ENCODE results near the gene SHISA8. TPM values are rescaled to one million over a fixed set of nuclear protein-coding genes. Genes with fewer than 3 reads are reported as not detected.
"Not testable (repeated sequence)": the region's sequence is repeated elsewhere in the genome, so short reads cannot be mapped to it uniquely, and the experiment has no call there.

SHISA8 gene
- not detected in 2 replicates for total RNA-seq (2014; rRNA removed)
- not detected for polyA plus RNA-seq (2012)

DNA sequence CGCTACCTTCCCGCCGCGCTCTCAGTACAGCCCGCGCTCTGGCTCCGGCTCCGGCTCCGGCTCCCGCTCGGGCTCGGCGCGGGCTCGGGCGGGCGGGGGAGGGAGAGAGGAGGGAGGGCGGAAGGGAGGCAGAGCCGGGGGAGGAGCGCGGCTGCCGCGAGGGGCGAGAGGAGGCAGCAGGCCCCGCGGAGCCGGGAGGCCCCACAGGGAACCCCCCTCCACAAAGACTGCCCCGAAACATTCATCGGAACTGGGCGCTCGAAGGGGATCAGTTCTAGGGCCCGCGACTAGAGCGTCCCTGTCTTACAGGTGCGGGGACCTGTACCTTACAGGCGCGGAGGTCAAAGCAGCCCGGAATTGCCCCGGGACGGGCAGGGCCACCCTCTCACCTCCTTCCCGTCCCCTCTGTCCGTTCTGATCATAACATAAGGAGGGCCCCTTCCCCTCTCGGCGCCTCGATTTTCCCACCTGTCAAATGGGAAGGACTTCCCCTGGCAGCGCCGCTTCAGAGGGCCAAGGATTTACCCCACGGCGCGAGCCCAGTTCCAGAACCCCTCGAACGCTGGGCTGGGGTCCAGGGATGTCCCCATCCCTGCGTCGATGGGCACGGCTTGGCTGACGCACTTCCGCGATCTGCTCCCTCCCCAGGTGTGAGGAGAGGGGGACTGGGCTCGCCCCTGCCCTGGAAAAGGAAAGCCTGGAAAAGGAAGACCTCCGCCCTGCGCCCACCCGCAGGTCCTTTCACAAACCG is at the start of gene SHISA8:
SHISA8 (minus strand) TSS at position 40 of the 751 bp plus-strand sequence. CDS start 407 bp downstream, outside the sequence.
- no peak for DNase-seq (ENCODE audit: low read depth)

DNA sequence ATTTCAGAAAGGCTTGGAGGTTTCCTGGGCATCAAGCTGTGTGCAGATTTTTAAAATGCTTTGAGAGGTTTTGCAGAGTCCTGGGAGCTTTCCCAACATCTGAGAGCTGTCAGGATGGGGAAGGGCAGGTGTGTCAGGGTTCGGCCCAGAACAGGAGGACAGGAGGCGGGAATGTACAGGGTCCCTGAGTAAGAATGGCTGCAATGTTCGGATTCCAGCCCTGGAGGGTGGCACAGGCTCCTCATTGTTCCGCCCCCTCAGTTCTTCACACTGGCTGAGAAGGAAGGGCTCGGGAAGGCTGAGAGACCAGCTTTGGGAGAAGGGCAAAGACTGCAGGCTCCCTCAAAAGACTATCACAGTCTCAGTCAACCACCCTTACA is 49.2 kb upstream of the SHISA8 start:
- DNase-seq (ENCODE audit: low read depth), result no peak

DNA sequence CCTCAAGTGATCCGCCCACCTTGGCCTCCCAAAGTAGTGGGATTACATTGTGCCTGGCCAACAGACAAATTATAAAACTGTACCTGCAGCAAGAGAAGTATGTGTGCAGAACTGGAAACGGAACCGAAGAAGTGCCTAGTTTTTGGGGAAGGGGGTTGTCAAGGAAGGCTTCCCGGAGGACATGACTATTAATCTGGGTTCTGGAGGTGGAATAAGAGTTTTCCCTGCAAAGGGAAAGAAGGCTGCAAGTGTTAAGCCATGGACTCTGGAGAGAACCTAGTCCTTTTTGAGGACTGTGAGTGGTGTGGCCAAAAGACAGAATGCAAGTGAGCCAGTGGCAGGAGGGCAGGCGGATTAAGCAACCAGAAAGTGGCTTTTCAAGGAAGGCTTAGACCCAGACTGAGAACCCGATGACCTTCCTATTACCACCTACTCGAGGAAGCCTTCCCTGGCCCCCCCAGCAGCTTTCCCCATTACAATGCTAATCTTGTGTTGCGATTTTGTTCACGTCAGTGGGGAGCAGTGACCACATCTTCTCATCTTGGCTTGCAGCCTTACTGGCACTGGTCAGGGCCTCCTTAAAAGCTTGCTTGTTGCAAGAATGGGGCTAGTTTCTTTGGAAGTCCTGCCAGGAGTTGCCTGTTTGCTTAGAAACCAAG is 48.7 kb upstream of the SHISA8 start:
- no peak for DNase-seq (ENCODE audit: low read depth)

DNA sequence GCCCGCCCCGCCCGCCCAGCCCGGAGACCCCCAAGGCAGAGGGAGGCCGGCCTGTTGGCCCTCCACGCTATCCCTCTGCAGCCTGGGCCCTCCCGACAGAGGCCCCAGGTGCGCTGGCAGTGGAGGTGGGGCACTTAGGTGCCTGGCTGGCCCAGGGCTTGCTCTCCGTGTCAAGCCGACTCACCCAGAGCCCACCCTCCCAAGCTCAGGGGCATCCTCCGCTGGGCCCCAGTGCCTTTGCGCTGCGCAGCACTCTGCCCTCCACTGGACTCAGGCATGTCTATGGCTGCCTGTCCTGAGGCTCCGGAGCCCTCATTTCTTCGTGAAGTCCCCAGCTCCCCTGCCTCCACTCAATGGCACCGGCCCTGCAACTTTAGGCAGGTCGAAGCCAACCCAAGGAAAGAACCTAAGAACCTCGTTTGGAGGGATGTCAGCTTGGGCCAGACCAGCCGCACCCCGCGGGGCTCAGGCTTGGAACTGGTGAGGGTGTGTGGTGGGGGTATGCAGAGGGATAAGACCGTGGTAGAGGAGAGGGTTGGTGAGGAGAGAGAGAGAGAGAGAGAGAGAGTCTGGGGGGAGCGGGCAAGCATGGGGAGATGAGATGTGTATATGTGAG is 43.2 kb upstream of the SHISA8 start:
- DNase-seq (ENCODE audit: low read depth), result no peak

DNA sequence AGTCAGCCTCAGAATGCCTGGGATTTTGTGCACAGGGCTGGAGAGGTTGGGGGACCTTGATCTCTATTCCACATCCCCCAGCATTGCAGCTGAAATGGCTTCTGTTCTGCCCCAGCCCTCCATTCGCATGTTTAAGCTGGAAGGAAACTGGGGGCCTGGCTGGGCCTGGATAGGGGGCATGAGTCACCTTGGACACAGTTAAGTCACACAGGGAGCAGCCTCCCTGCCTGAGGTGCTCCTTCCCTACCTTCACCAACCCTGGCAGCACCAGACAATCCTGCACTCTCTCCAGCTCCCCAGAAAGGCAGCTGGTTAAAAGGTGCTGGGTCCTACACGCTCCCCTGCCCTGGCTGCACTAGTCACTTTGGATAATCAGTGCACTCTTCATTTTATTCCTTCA is 37.8 kb upstream of the SHISA8 start:
- DNase-seq (ENCODE audit: low read depth), result no peak

DNA sequence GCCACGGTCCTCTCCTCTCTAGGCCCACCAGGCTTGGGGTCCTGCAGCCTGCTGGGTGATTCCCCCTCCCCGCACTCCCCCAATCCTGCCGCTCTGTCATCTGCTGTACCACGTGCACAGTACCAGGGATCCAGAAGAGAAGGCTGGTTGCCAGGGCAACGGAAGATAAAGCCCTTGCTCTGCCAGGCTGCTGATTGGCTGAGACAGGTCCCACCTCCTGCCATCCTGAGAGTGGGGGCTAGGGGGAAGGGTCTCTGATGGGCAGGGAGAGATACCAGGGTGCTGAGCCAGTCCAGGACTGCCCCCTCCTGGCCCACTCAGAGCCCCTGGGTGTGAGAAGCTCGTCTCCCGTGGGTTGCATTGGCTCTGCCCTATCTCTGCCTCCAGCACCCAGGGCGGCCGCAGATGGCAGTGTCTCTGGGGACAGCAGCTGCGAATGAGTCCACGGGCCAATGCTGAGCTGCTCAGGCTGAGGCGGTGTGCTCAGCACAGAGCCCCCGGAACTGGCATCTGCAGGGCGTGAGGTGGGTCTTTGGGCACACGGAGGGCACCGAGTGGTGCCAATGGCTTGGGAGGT is 37.1 kb upstream of the SHISA8 start, which contains the start of gene SMIM45:
SMIM45 (plus strand) TSS at position 253 of the 577 bp plus-strand sequence.
- DNase-seq (ENCODE audit: low read depth), result no peak

DNA sequence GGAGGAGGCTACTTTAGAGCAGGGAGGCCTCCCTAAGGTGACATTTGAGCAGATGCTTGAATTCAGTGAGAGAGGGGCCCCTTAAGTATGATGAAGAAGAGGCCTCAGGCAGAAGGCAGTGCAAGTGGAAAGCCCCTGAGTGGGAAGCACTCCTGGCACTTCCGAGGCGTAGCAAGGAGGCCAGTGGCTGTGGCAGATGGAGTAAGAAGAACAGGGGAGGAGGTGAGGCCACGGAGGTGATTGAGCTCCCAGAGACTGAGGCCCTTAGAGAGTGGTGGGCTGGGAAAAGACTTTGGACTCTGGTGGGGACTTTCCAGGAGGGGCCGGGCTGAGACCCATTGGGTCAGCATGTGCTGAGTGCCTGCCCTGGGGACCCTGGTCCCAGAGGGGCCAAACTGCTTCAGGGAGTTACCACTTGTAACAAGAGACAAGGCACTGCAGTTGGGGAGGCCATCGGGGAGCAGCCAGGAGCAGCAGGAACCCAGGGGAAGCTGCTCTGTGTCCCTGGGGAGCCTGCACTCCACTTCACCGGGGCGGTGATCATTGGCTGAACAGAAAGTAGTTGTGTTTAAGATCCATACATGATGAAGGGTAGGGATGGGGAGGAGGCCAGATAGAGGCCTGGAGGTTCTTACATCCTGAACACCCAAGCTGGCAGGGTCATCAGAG is 34.6 kb upstream of the SHISA8 start:
- no peak for DNase-seq (ENCODE audit: low read depth)

DNA sequence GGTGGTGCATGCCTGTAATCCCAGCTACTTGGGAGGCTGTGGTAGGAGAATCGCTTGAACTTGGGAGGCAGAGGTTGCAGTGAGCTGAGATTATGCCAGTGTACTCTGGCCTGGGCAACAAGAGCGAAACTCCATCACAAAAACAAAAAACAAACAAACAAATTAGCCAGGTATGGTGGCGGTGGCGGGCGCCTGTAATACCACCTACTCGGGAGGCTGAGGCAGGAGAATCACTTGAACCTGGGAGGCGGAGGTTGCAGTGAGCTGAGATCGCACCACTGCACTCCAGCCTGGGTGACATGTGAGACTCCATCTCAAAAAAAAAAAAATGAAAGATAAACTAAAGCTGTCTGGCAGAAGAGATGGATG is 34.0 kb upstream of the SHISA8 start:
- DNase-seq (ENCODE audit: low read depth), result not testable (repeated sequence)

DNA sequence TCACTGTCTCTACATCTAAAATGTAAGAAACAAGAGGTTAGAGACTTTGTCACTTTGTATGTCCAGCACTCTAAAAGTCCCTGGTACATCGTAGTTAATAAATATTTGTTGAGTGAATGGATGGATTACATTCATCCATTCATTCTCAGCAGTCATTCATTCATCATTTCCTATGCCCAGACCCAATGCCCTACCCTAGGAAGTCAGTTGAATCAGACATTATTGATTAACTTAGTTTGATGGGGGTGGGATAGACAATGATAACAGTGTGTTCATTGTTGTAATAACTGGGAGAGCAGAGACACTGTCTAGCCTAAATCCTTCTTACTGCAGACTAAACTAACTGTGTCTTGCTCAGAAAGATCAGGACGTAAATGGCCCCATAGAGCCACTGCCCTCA is 33.3 kb upstream of the SHISA8 start:
- no peak for DNase-seq (ENCODE audit: low read depth)

DNA sequence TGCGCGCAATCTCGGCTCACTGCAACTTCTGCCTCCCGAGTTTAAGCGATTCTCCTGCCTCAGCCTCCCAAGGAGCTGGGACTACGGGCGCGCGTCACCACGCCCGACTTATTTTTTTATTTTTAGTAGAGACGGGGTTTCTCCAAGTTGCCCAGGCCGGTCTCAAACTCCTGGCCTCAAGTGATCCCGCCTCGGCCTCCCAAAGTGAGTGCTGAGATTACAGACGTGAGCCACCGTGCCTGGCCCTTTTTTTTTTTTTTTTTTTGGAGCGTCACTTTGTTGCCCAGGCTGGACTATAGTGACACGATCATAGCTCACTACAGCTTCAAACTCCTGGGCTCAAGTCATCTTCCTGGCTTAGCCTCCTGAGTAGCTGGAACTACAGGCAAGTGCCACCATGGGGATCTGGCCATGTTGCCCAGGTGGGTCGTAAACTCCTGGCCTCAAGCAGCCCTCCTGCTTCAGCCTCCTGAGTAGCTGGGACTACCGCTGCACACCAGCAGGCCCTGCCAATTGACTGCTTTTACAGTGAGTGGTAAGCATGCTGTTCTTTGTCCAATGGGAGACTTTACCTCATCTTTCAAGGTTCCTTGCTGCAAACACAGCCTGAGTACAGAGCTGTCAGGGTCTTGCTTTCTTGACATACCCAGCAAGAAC is 32.7 kb upstream of the SHISA8 start:
- no peak for DNase-seq (ENCODE audit: low read depth)

DNA sequence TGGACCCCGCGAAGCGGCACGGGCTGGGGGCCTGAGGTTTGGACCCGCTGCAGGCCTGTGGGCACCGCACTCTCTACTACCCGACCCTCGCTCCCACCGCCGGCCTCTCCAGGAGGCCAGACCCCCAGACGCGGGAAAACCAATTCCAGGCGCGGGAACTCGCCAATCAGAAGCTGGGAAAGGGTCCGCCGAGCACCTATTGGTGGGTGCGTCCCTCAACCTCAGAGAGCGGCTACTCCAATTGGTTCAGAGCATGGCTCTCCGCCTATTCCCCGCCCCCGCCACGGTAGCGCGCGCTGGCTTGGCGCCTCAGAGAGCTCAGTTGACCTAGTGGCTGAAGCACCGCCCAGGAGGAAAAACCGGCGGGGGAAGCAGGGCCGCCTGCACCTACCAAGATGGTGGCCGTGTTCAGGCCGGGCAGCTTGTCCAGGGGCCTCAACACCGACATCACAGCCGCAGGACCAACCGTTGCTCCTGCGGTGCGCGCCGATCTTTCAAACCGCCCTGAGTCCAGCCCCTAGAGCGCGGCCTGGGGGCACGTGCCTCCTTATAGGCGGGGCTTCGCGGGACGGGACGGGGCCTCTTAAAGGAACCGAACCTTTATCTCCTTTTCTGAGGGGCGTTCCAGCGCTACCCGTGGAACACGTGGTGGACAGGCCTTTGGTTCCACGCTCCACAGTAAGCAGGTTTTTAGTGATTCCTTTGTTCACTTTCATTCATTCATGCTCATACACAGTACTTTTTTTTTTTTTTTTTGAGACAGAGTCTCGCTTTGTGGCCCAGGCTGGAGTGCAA is 32.0 kb upstream of the SHISA8 start, which contains the start of gene CENPM:
CENPM (minus strand) TSS at position 524 of the 795 bp plus-strand sequence; CDS start at position 448, 76 bp downstream.
- peak; percentile 94 for DNase-seq (ENCODE audit: low read depth)

DNA sequence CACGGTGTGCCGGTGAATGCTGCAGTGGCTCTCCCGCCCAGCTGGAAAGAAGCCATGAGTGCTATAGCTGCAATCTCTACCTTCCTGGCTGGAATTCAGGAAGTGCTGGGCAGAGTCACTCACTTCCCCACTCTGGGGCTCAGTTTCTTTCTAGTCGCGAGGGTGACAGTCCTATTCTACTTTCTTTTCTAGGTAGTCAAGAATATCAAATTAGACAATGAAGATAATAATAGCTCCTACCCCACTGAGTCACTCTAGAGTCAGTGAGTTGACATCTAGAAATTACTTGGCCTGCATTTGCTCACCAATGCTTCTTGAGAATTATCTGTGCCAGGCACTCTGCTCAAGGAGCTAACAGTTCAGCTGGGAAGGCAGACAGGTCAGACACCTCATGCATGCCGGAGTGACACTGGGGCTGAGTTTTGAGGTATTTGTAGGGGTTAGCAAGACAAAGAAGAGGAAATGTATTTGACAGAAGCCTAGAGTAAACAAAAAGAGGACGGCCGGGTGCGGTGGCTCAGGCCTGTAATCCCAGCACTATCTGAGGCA is 28.9 kb upstream of the SHISA8 start:
- DNase-seq (ENCODE audit: low read depth), result no peak

DNA sequence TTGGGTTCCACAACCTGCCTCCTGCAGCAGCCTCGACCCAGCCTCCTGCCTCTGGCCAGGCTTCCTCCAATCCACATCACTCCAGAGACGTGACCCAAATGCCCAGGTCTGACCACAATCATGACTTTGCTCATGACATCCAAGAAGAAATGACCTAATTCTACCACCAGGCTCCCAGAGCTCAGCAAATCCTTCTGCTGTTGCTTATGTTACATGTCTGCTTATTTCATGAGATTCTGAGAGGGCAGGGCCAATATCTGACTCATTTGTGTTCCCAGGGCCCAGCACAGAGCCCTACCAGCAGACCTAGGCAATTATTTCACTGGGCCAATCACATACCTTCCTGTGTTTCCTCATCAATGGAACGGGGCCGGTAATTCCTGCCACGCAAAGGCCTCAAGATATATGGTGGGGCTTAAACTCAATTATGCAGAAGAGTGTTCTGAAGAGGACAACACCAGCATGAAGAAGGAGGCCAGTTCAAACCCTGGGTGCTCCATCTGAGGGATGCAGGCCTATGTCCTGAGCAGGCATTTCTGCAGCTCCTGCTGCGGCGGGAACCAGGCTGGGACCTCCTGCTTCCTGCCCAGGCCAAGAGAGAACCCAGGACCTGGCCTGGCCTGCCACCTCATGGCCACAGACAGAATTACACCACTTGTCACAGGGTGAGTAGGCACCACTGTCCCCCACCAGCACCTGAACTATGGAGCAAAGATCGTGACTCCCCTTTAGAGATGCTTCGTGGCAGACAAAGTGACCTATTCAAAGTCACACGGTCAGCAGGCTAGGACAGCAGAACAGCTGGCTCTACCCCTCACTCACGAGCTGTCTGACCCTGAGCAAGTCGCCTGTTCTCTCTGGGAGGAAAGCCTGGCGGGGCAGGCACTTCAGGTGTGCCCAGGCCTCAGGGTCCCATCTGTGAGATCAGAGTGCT is 26.2 kb upstream of the SHISA8 start:
- peak; percentile 91 for DNase-seq (ENCODE audit: low read depth)

DNA sequence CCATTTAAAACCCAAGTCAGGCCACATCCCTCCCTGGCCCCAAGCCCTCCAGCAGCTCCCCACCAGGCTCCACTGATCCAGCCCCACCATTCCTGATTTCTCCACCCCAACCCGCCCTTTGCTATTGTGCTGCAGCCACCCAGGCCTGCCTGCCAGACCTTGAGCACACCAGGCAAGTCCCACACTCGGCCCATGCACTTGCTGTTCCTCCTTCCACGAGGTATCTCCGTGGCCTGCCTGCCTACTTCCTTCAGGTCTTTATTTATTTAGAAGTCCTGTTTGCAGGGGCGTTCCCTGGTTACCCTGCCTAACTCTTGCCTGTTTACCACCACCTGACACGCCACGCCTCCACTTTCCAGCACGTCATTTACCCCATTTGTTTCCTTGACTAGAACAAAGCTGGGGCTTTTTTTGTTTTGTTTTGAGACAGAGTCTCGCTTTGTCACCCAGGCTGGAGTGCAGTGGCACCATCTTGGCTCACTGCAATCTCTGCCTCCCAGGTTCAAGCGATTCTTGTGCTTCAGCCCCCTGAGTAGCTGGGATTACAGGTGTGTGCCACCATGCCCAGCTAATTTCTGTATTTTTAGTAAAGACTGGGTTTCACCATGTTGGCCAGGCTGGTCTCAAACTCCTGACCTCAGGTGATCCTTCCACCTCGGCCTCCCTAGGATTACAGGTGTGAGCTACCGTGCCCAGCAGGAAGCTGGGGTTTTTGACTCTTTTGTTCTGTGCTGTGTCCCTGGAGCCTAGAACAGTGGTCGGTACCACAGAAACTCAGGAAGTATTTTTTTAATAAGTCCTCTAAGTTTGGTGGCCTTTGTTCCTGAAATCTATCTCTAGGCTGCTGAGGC is 25.3 kb upstream of the SHISA8 start:
- no peak for DNase-seq (ENCODE audit: low read depth)

DNA sequence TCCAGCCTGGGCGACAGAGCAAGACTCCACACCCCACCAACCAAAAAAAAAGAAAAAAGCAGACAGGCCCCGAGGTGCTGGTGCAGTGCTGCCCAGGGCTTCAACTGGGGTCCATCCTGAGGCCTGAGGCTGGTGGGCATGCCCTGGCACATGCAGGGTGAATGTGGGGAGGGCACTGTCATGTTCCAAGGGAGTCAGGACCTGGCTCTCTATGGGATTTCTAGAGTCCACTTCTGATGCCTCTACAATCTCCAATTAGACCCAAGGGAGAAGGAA is 22.0 kb upstream of the SHISA8 start:
- no peak for DNase-seq (ENCODE audit: low read depth)

DNA sequence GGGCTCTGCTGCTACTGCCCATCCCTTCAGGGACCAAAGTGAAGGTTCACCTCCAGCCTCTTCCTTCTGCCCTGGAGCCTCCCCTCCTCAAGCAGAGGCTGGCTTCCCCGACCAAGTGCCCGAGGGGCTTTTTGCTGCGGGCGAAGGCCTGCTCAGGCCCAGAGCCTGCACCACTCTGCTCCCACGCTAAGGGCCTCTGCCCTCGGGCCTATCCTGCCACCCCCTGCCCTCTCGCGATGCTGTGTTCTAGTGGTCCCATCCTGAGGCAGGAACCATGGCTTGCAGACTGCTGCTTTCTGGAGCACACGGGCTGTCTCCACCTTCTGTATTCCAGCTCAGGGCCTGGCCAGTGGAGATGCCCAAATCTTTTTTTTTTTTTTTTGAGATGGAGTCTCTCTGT is 20.6 kb upstream of the SHISA8 start:
- DNase-seq (ENCODE audit: low read depth), result no peak

DNA sequence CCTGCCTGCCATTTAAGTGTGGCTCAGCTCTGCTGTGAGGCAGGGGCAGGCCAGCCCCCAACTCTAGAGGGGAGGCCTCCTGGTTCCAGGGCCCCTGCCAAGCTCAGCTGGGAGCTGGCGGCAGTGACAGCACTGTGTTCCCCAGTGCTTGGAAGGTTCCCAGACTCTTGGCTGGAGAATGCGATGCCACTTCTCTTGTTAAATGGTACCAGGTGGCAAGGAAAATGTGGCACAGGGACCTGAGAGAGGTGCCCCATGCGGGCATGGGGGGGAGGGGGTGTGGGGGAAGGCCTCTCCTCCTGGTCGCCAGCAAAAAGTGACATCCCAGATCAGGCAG is 20.1 kb upstream of the SHISA8 start:
- no peak for DNase-seq (ENCODE audit: low read depth)

DNA sequence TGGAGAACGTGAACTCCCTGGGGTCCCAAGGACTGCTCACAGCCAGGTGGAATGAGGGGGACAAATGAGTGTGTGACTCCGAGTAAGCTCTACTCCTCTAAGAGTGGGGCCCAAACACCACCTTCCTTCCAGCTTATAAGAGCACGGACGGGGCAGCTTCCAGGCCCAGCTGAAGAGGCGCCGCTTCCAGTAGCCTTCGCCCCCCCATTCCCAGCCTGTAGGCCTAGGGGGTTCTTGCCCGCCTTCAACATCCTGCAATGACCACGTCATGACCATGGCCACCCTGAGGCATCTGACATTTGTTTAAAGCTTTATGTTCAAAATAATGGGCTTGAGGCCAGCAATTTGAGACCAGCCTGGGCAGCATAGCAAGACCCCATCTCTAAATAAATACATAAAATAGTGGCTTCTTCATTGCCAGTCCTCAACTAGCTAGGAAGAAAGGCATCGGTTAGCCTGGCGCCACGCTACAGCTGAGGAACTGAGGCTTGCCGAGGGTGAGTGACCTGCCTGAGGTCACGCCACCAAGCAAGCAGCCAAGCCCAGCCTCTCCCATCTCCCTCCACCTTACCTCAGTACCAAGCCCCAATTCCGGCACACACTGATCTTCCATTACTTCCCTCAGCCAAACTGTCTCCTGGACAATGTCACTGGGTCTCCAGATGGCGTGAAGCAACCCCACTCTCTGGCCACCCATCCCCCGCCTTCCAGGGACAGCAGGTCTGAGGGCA is 19.6 kb upstream of the SHISA8 start:
- no peak for DNase-seq (ENCODE audit: low read depth)
